ENCODE measurements around the gene EFCAB13.
"Not testable (repeated sequence)": the region's sequence is repeated elsewhere in the genome, so short reads cannot be mapped to it uniquely, and the experiment has no call there.

EFCAB13 gene

DNA sequence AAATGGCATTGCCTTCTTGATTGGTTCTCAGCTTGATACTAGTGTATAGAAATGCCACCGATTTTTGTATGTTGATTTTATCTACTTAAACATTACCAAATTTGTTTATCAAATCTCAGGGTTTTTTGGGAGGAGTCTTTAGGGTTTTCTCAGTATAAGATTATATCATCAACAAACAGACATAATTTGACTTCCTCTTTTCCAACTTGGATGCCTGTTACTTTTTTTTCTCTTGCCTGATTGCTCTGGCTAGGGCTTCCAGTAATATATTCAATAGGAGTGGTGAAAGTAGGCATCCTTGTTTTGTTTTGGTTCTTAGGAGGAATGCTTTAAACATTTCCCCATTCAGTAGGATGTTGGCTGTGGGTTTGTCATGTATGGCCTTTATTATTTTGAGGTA lies 29.1 kb downstream of the EFCAB13 start:
- no peak for TF ChIP-seq CTCF (IDR thresholded peaks at IDR 0.05; ENCODE audit: control insufficient read depth, insufficient read depth, low read depth, low read length, missing control alignments)
- no peak overlapping the region for H3K4me3 ChIP-seq (ENCODE audit: control insufficient read depth, low read depth, low read length)
- no peak for DNase-seq (ENCODE audit: low read depth)

- no peak overlapping the region for H3K4me3 ChIP-seq (ENCODE audit: control insufficient read depth, low read depth, low read length)
- no peak for TF ChIP-seq CTCF (IDR thresholded peaks at IDR 0.05; ENCODE audit: control insufficient read depth, insufficient read depth, low read depth, low read length, missing control alignments)
- no peak for DNase-seq (ENCODE audit: low read depth)
These were observed 34.9 kb downstream of the EFCAB13 start for GRCh38 chr17:47358652-47359051.

DNA sequence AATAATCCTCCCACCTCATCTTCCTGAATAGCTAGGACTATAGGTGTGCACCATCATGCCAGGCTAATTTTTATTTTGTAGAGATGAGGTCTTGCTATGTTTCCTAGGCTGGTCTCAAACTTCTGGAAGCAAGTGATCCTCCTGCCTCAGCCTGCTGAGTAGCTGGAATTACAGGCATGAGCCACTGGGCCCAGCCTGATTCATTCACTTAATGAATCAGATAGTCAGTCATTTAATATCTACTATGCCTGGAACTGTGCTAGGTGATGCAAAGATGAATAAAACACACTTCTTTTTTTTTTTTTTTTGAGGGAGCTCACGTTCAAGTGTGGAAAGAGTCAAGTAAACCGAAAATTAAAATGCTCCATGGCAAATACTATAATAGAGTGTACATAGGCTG lies 39.4 kb downstream of the EFCAB13 start:
- no peak overlapping the region for H3K4me3 ChIP-seq (ENCODE audit: control insufficient read depth, low read depth, low read length)
- no peak for TF ChIP-seq CTCF (IDR thresholded peaks at IDR 0.05; ENCODE audit: control insufficient read depth, insufficient read depth, low read depth, low read length, missing control alignments)
- DNase-seq (ENCODE audit: low read depth) = no peak

DNA sequence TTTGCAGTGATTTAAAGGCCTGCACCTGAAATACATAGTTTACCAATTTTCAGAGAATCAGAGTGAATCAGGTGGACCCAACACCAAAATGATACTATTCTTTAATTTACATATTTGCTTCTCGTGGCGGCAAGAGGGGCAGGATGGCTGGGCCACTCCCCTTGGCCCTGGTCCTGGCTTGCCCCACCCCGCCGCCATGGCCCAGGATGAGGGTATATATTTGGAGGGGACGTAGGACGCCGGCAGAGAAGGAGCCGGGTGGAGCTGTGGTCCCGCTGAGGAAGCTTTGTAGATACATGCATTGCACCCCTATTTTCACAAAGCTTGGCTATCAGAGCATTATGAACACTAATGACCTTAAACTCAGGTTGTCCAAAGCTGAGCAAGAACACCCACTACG lies 43.5 kb downstream of the EFCAB13 start:
- no peak overlapping the region for H3K4me3 ChIP-seq (ENCODE audit: control insufficient read depth, low read depth, low read length)
- TF ChIP-seq CTCF (IDR thresholded peaks at IDR 0.05; ENCODE audit: control insufficient read depth, insufficient read depth, low read depth, low read length, missing control alignments) = no peak
- DNase-seq (ENCODE audit: low read depth) = no peak

DNA sequence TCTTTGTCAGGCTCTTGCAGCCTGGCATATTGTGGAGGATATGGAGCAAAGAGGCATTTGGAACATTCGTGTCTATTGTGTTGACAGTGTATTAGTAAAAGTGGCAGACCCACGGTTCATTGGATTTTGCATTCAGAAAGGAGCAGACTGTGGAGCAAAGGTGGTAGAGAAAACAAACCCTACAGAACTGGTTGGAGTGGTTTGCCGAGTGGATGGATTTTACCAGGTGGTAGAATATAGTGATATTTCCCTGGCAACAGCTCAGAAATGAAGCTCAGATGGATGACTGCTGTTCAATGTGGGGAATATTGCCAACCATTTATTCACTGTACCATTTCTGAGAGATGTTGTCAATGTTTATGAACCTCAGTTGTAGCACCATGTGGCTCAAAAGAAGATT lies 44.5 kb downstream of the EFCAB13 start:
- TF ChIP-seq CTCF (IDR thresholded peaks at IDR 0.05; ENCODE audit: control insufficient read depth, insufficient read depth, low read depth, low read length, missing control alignments) = no peak
- no peak for DNase-seq (ENCODE audit: low read depth)
- no peak overlapping the region for H3K4me3 ChIP-seq (ENCODE audit: control insufficient read depth, low read depth, low read length)

DNA sequence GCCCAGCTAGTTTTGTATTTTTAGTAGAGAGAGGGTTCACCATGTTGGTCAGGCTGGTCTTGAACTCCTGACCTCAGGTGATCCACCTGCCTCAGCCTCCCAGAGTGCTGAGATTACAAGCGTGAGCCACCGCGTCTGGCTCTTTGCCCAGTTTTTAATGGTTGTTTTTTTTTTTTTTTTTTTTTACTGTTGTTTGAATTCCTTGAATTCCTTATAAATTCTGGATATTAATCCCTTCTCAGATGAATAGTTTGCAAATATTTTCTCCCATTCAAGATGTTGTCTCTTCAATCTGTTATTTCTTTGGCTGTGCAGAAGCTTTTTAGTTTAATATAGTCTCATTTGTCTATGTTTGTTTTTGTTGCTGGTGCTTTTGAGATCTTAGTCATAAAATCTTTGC lies 47.1 kb downstream of the EFCAB13 start:
- DNase-seq (ENCODE audit: low read depth) = not testable (repeated sequence)

DNA sequence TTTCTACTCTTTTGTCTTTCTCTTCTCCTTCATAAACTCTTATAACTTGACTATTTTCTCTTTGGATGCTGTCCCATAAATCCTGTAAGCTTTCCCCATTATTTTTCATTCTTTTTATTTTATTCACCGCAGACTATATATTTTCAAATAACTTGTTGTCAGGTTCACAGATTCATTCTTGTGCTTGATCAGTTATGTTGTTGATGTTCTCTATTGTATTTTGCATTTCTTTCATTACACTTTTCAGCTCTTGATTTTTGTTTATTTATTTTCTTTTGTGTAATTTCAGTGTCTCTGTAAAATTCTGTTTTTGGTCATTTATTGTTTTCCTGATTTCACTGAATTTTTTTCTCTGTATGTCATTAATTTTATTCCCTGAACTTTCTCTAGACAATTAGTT lies 49.2 kb downstream of the EFCAB13 start:
- no peak for TF ChIP-seq CTCF (IDR thresholded peaks at IDR 0.05; ENCODE audit: control insufficient read depth, insufficient read depth, low read depth, low read length, missing control alignments)

More for the DNA sequence above, 47.1 kb downstream of the EFCAB13 start:
- H3K4me3 ChIP-seq (ENCODE audit: control insufficient read depth, low read depth, low read length) = not testable (repeated sequence)

More for the DNA sequence above, 49.2 kb downstream of the EFCAB13 start:
- no peak overlapping the region for H3K4me3 ChIP-seq (ENCODE audit: control insufficient read depth, low read depth, low read length)
- DNase-seq (ENCODE audit: low read depth) = no peak

Data from AG09309 (cell line).